A549 treated with CpdA at 1 μM for 4 hours (cell line): ENCODE measurements around the gene SEPTIN7. TPM values are rescaled to one million over a fixed set of nuclear protein-coding genes. Genes with fewer than 3 reads are reported as not detected.

Experiments used
- total RNA-seq: library from RNA; stranded (reverse); fragments of 200-300 nt; extraction: Qiagen RNA extraction; gene quantifications from 5 replicates; pipeline ENCODE4 v1.2.3, GENCODE V29; 2022; ENCODE audit warnings: low read depth

The SEPTIN7 gene
- total RNA-seq: 185 to 251 TPM (median 209 TPM) in 5 replicates

GRCh38 chr7:35800718-35801391 lies at the start of gene SEPTIN7:
SEPTIN7 (plus strand) TSS chr7:35801057; CDS start chr7:35801210, 153 bp downstream.

Other genes with a start within 250 kb of the SEPTIN7 start
- gene HERPUD2, start 105.9 kb upstream of the SEPTIN7 start, total RNA-seq: 17.1 to 21.2 TPM (median 20.0 TPM) in 5 replicates